HCT116 (cell line): ENCODE data around the gene DAPP1. TPM values are rescaled to one million over a fixed set of nuclear protein-coding genes. Genes with fewer than 3 reads are reported as not detected.

Source experiments
- ATAC-seq: fragments of 200-7000 bp; cut with Tn5 transposase; 2 replicates; pipeline ENCODE4 v1.9.1; 2020; ENCODE audit warnings: mild to moderate bottlenecking, moderate library complexity
- BruUV-seq: library from RNA; stranded (reverse); fragments of 400-500 nt; replicated peaks from 2 replicates; lab custom pipeline; 2021; lab: Mats Ljungman, UMichigan
- CTCF ChIA-PET: fragments of 300-600 bp; sonication (Branson Sonifier 250); formaldehyde crosslinking; loops from one replicate; lab custom pipeline; 2021; ENCODE audit warnings: antibody characterized with exemption; lab: Charles Lee
- POLR2A ChIA-PET: fragments of 300-600, 350-600 bp; sonication (Branson Sonifier 250); formaldehyde crosslinking; loops from one replicate; lab custom pipeline; 2021; ENCODE audit warnings: antibody characterized with exemption; lab: Charles Lee
- RAD21 ChIA-PET, 2 experiments: fragments of 300-600 bp; sonication (Branson Sonifier 250); formaldehyde crosslinking; loops; one replicate each; lab custom pipeline; 2023; ENCODE audit warnings: low total read pairs in 2 of 2; ENCODE audit not compliant: uncharacterized antibody in 2 of 2, unreplicated experiment in 2 of 2, low non-redundant PET in 1 of 2; lab: Charles Lee
- DNase-seq: peaks from one replicate; pipeline ENCODE4 v3.0.0-alpha.2; 2010; ENCODE audit warnings: low read depth, low spot score
- H2AFZ ChIP-seq: fragments of 200-600 bp; shearing (Covaris generic), sonication (generic); 2 replicates; pipeline ENCODE4 v1.6.1; 2017; ENCODE audit warnings: low read depth, mixed run types, mixed read lengths, antibody characterized with exemption, low read length; ENCODE audit not compliant: poor library complexity, severe bottlenecking
- H3K27ac ChIP-seq: 2 replicates; pipeline ENCODE4 v1.5.1; 2012; ENCODE audit warnings: low read depth, low read length
- H3K27me3 ChIP-seq: fragments of 200-600 bp; sonication (generic); 2 replicates; pipeline ENCODE4 v1.6.1; 2016; ENCODE audit warnings: mixed run types, low read length, mixed read lengths; ENCODE audit not compliant: insufficient read depth
- H3K36me3 ChIP-seq, 2 experiments: fragments of 200-500 bp in 1 of 2; fragments of 200-600 bp in 1 of 2; sonication (Bioruptor generic) in 1 of 2; sonication (generic) in 1 of 2; 2 replicates each; pipeline versions ENCODE4 v1.5.1 to v1.6.1; 2014 to 2016; ENCODE audit warnings: low read length in 2 of 2, inconsistent platforms in 1 of 2, mixed read lengths in 1 of 2, mixed run types in 1 of 2; ENCODE audit not compliant: insufficient read depth in 2 of 2, control insufficient read depth in 1 of 2
- H3K4me1 ChIP-seq, 2 experiments: fragments of 200-600 bp in 1 of 2; sonication (generic) in 1 of 2; 2 replicates each; pipeline versions ENCODE4 v1.5.1 to v1.6.1; 2012 to 2017; ENCODE audit warnings: low read length in 2 of 2, inconsistent platforms in 1 of 2, mild to moderate bottlenecking in 1 of 2, mixed read lengths in 1 of 2, mixed run types in 1 of 2, moderate library complexity in 1 of 2; ENCODE audit not compliant: insufficient read depth in 2 of 2, control insufficient read depth in 1 of 2
- H3K4me2 ChIP-seq: fragments of 200-600 bp; sonication (generic); 2 replicates; pipeline ENCODE4 v1.6.1; 2017; ENCODE audit warnings: mixed run types, low read length, mixed read lengths
- H3K4me3 ChIP-seq, 2 experiments: fragments of 200-600 bp in 1 of 2; sonication (generic) in 1 of 2; replicated peaks in 1 of 2; 2 replicates each; pipeline ENCODE4 v1.5.1; 2011 to 2016; ENCODE audit warnings: low read length in 2 of 2, control low read depth in 1 of 2, low read depth in 1 of 2, mild to moderate bottlenecking in 1 of 2, mixed read lengths in 1 of 2, mixed run types in 1 of 2
- H3K79me2 ChIP-seq: fragments of 200-600 bp; sonication (generic); 2 replicates; pipeline ENCODE4 v1.6.1; 2017; ENCODE audit warnings: mild to moderate bottlenecking, mixed run types, low read length, moderate library complexity, mixed read lengths; ENCODE audit not compliant: insufficient read depth
- H3K9ac ChIP-seq: fragments of 200-600 bp; sonication (generic); 2 replicates; pipeline ENCODE4 v1.6.1; 2016; ENCODE audit warnings: low read length, mixed read lengths
- H3K9me2 ChIP-seq: fragments of 200-600 bp; sonication (generic), shearing (Covaris generic); 2 replicates; pipeline ENCODE4 v1.6.1; 2017; ENCODE audit warnings: mixed run types, mild to moderate bottlenecking, moderate library complexity; ENCODE audit not compliant: insufficient read depth
- H3K9me3 ChIP-seq, 2 experiments: fragments of 200-500 bp in 1 of 2; fragments of 200-600 bp in 1 of 2; sonication (Bioruptor generic) in 1 of 2; sonication (generic) in 1 of 2; 2 replicates each; pipeline ENCODE4 v1.6.1; 2014 to 2017; ENCODE audit warnings: low read length in 2 of 2, mixed read lengths in 2 of 2, inconsistent platforms in 1 of 2, low read depth in 1 of 2, mild to moderate bottlenecking in 1 of 2, mixed run types in 1 of 2, moderate library complexity in 1 of 2; ENCODE audit not compliant: control insufficient read depth in 1 of 2, insufficient read depth in 1 of 2
- H4K20me1 ChIP-seq: fragments of 200-600 bp; sonication (generic), shearing (Covaris generic); 2 replicates; pipeline ENCODE4 v1.6.1; 2017; ENCODE audit warnings: mixed run types, mild to moderate bottlenecking, moderate library complexity; ENCODE audit not compliant: insufficient read depth
- CBX3 ChIP-seq: IDR thresholded peaks from 2 replicates; pipeline ENCODE4 v1.6.1; 2012; ENCODE audit warnings: low read depth
- EGR1 ChIP-seq: IDR thresholded peaks from 2 replicates; pipeline ENCODE4 v1.6.1; 2012; ENCODE audit warnings: low read depth
- ELF1 ChIP-seq: IDR thresholded peaks from 2 replicates; pipeline ENCODE4 v1.6.1; 2012; ENCODE audit warnings: low read depth, borderline replicate concordance
- EZH2 ChIP-seq: fragments of 200-600 bp; sonication (generic); IDR thresholded peaks from 2 replicates; pipeline ENCODE4 v1.6.1; 2017; ENCODE audit warnings: antibody characterized with exemption, mixed run types
- EZH2phosphoT487 ChIP-seq: fragments of 200-600 bp; IDR thresholded peaks from 2 replicates; pipeline ENCODE4 v1.6.1; 2018; ENCODE audit warnings: antibody characterized with exemption, borderline replicate concordance
- POLR2A ChIP-seq: IDR thresholded peaks from 2 replicates; pipeline ENCODE4 v1.7.0; 2011; ENCODE audit warnings: borderline replicate concordance; ENCODE audit not compliant: insufficient read depth, insufficient read length; ENCODE audit errors: extremely low read depth
- POLR2AphosphoS5 ChIP-seq: IDR thresholded peaks from 2 replicates; pipeline ENCODE4 v1.6.1; 2011; ENCODE audit warnings: mild to moderate bottlenecking, low read depth, low read length, moderate library complexity
- SIN3A ChIP-seq: IDR thresholded peaks from 2 replicates; pipeline ENCODE4 v1.6.1; 2012; ENCODE audit warnings: low read depth
- SP1 ChIP-seq: IDR thresholded peaks from 2 replicates; pipeline ENCODE4 v1.6.1; 2012; ENCODE audit warnings: low read depth
- TCF7L2 ChIP-seq: IDR thresholded peaks from 2 replicates; pipeline ENCODE4 v1.7.0; 2011; ENCODE audit warnings: borderline replicate concordance, inconsistent platforms; ENCODE audit not compliant: insufficient read depth, insufficient read length; ENCODE audit errors: extremely low read depth
- YY1 ChIP-seq: IDR thresholded peaks from 2 replicates; pipeline ENCODE4 v1.6.1; 2011; ENCODE audit warnings: low read length, low read depth, moderate library complexity, mild to moderate bottlenecking; ENCODE audit not compliant: insufficient replicate concordance; ENCODE audit errors: extremely low read depth
- ZFX ChIP-seq: fragments of 450-650 bp; IDR thresholded peaks from 2 replicates; pipeline ENCODE4 v1.6.1; 2017
- ZNF274 ChIP-seq: fragments of 200-500 bp; sonication (Bioruptor generic); IDR thresholded peaks from 2 replicates; pipeline ENCODE4 v1.6.1; 2014; ENCODE audit warnings: mild to moderate bottlenecking, low read depth, low read length, inconsistent platforms
- intact Hi-C: fragments of 100-400 bp; cut with micrococcal nuclease; formaldehyde crosslinking; loops from 2 replicates; pipeline ENCODE4 v1.10.0; 2022
- total RNA-seq: library from RNA; stranded (reverse); gene quantifications from one replicate; pipeline ENCODE4 v1.2.1, GENCODE V29; 2021; ENCODE audit not compliant: unreplicated experiment
- TF ChIP-seq, protein P1 (sequence below), 3 experiments: fragments of 200-600 bp in 1 of 3; sonication (generic) in 1 of 3; IDR thresholded peaks in 2 of 3; conservative IDR thresholded peaks in 1 of 3; 2 replicates each; pipeline ENCODE4 v1.5.1; 2012 to 2017; ENCODE audit warnings: low read depth in 2 of 3, low read length in 2 of 3, antibody characterized with exemption in 1 of 3, borderline replicate concordance in 1 of 3, control low read depth in 1 of 3, mild to moderate bottlenecking in 1 of 3, mixed read lengths in 1 of 3, mixed run types in 1 of 3, moderate library complexity in 1 of 3; ENCODE audit not compliant: insufficient read depth in 1 of 3
- TF ChIP-seq, protein P2 (sequence below): IDR thresholded peaks from 2 replicates; pipeline ENCODE4 v1.6.1; 2011; ENCODE audit warnings: mild to moderate bottlenecking, low read length, moderate library complexity; ENCODE audit not compliant: insufficient replicate concordance; ENCODE audit errors: extremely low read depth
- TF ChIP-seq, protein P3 (sequence below): IDR thresholded peaks from 2 replicates; pipeline ENCODE4 v1.6.1; 2012
- TF ChIP-seq, protein P4 (sequence below): IDR thresholded peaks from 2 replicates; pipeline ENCODE4 v1.6.1; 2012
- TF ChIP-seq, protein P5 (sequence below): IDR thresholded peaks from 2 replicates; pipeline ENCODE4 v1.6.1; 2012; ENCODE audit warnings: low read depth

DAPP1 gene
- total RNA-seq, 1 experiment from 2014 or later = 0.76 TPM

DNA sequence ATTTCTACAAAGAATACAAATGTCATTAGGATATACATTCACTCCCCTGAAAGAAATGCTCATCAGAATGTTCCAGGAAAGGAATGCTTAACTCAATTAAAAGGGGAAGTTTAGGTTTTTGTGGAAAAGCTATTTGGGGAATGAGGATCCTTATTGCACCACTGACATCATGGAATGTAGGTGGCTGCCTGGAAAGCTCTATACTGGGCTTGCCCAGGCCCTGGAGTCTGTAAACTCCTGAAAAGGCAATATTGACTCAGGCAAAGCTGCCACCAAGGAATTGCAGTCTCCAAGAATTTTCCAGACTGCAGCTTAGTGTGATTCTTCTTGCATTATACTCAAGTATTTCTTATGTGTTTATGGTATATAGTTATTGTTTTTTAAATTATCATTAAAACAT is 15.7 kb downstream of the DAPP1 start:
- ATAC-seq (no peak), DNase-seq (no peak)
- Histone ChIP-seq H3K27ac (no peak overlapping the region), H3K79me2 (no peaks in the 10 kb centered on the region), H3K9ac (no peak overlapping the region), H3K27me3 (no peaks in the 10 kb centered on the region), H2AFZ (no peak overlapping the region), H3K4me3 (no peak overlapping the region), H3K9me2 (no peaks in the 10 kb centered on the region), H3K9me3 (no peaks in the 10 kb centered on the region), H3K4me2 (no peak overlapping the region), H4K20me1 (no peaks in the 10 kb centered on the region), H3K4me1 (no peaks in the 10 kb centered on the region), H3K36me3 (no peaks in the 10 kb centered on the region)
- ChIA-PET CTCF (no interaction called here), RAD21 (no interaction called here), POLR2A (no interaction called here)
- TF ChIP-seq YY1 (no peak), EZH2 (no peak), TCF7L2 (no peak), CBX3 (no peak), EZH2phosphoT487 (no peak), POLR2A (no peak), EGR1 (no peak), POLR2AphosphoS5 (no peak), SIN3A (no peak), SP1 (no peak), ZNF274 (no peak), ELF1 (no peak), ZFX (no peak)
- TF ChIP-seq, protein P1, sequence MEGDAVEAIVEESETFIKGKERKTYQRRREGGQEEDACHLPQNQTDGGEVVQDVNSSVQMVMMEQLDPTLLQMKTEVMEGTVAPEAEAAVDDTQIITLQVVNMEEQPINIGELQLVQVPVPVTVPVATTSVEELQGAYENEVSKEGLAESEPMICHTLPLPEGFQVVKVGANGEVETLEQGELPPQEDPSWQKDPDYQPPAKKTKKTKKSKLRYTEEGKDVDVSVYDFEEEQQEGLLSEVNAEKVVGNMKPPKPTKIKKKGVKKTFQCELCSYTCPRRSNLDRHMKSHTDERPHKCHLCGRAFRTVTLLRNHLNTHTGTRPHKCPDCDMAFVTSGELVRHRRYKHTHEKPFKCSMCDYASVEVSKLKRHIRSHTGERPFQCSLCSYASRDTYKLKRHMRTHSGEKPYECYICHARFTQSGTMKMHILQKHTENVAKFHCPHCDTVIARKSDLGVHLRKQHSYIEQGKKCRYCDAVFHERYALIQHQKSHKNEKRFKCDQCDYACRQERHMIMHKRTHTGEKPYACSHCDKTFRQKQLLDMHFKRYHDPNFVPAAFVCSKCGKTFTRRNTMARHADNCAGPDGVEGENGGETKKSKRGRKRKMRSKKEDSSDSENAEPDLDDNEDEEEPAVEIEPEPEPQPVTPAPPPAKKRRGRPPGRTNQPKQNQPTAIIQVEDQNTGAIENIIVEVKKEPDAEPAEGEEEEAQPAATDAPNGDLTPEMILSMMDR (IDR thresholded peaks at IDR 0.05 in 2 of 3, conservative IDR thresholded peaks at IDR 0.05 in 1 of 3; ENCODE audit: borderline replicate concordance in 1 of 3, insufficient read depth in 1 of 3, low read depth in 2 of 3, low read length in 2 of 3) = no peak
- TF ChIP-seq, protein P2, sequence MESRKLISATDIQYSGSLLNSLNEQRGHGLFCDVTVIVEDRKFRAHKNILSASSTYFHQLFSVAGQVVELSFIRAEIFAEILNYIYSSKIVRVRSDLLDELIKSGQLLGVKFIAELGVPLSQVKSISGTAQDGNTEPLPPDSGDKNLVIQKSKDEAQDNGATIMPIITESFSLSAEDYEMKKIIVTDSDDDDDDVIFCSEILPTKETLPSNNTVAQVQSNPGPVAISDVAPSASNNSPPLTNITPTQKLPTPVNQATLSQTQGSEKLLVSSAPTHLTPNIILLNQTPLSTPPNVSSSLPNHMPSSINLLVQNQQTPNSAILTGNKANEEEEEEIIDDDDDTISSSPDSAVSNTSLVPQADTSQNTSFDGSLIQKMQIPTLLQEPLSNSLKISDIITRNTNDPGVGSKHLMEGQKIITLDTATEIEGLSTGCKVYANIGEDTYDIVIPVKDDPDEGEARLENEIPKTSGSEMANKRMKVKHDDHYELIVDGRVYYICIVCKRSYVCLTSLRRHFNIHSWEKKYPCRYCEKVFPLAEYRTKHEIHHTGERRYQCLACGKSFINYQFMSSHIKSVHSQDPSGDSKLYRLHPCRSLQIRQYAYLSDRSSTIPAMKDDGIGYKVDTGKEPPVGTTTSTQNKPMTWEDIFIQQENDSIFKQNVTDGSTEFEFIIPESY = no peak
- TF ChIP-seq, protein P3, sequence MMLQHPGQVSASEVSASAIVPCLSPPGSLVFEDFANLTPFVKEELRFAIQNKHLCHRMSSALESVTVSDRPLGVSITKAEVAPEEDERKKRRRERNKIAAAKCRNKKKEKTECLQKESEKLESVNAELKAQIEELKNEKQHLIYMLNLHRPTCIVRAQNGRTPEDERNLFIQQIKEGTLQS = no peak
- TF ChIP-seq, protein P4, sequence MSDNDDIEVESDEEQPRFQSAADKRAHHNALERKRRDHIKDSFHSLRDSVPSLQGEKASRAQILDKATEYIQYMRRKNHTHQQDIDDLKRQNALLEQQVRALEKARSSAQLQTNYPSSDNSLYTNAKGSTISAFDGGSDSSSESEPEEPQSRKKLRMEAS = no peak
- TF ChIP-seq, protein P5, sequence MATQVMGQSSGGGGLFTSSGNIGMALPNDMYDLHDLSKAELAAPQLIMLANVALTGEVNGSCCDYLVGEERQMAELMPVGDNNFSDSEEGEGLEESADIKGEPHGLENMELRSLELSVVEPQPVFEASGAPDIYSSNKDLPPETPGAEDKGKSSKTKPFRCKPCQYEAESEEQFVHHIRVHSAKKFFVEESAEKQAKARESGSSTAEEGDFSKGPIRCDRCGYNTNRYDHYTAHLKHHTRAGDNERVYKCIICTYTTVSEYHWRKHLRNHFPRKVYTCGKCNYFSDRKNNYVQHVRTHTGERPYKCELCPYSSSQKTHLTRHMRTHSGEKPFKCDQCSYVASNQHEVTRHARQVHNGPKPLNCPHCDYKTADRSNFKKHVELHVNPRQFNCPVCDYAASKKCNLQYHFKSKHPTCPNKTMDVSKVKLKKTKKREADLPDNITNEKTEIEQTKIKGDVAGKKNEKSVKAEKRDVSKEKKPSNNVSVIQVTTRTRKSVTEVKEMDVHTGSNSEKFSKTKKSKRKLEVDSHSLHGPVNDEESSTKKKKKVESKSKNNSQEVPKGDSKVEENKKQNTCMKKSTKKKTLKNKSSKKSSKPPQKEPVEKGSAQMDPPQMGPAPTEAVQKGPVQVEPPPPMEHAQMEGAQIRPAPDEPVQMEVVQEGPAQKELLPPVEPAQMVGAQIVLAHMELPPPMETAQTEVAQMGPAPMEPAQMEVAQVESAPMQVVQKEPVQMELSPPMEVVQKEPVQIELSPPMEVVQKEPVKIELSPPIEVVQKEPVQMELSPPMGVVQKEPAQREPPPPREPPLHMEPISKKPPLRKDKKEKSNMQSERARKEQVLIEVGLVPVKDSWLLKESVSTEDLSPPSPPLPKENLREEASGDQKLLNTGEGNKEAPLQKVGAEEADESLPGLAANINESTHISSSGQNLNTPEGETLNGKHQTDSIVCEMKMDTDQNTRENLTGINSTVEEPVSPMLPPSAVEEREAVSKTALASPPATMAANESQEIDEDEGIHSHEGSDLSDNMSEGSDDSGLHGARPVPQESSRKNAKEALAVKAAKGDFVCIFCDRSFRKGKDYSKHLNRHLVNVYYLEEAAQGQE = no peak
- intact Hi-C loops = no loop called here
- BruUV-seq = no TSS peak
